HepG2 (cell line): Measurements from ENCODE around the gene ODC1. TPM values are rescaled to one million over a fixed set of nuclear protein-coding genes. Genes with fewer than 3 reads are reported as not detected.

Experiments used
- ATRX ChIP-seq: sonication (generic); formaldehyde crosslinking; IDR thresholded peaks from 2 replicates; pipeline ENCODE4 v1.4.0; 2020; ENCODE audit warnings: missing genetic modification reagents, borderline replicate concordance
- CCAR2 ChIP-seq: fragments of 200-400 bp; formaldehyde crosslinking; optimal IDR thresholded peaks from 2 replicates; pipeline ENCODE3; 2018; ENCODE audit warnings: low read depth, mild to moderate bottlenecking, low read length, moderate library complexity
- FLYWCH1 ChIP-seq: sonication (generic); formaldehyde crosslinking; IDR thresholded peaks from 2 replicates; pipeline ENCODE4 v1.8.1; 2023; ENCODE audit warnings: mild to moderate bottlenecking, missing genetic modification reagents
- HOXA3 ChIP-seq: sonication (generic); formaldehyde crosslinking; IDR thresholded peaks from 2 replicates; pipeline ENCODE4 v1.5.0; 2020; ENCODE audit warnings: missing genetic modification reagents
- IKZF5 ChIP-seq: IDR thresholded peaks from 2 replicates; pipeline ENCODE4 v1.6.1; 2018; ENCODE audit warnings: missing genetic modification reagents, mild to moderate bottlenecking, missing compliant biosample characterization
- MIER2 ChIP-seq: IDR thresholded peaks from 2 replicates; pipeline ENCODE4 v1.6.1; 2016; ENCODE audit warnings: missing biosample characterization, missing genetic modification reagents
- NCOA2 ChIP-seq: sonication (generic); formaldehyde crosslinking; IDR thresholded peaks from 2 replicates; pipeline ENCODE4 v1.8.0; 2022; ENCODE audit warnings: inconsistent platforms
- NFE2L2 ChIP-seq: fragments of 150-350 bp; IDR thresholded peaks from 2 replicates; pipeline ENCODE4 v1.6.1; 2014; ENCODE audit warnings: low read length
- NR2F2 ChIP-seq: IDR thresholded peaks from 2 replicates; pipeline ENCODE4 v1.6.1; 2012; ENCODE audit warnings: low read depth, inconsistent platforms, borderline replicate concordance
- PRDM15 ChIP-seq: sonication (generic); formaldehyde crosslinking; IDR thresholded peaks from 2 replicates; pipeline ENCODE4 v1.4.0; 2020; ENCODE audit warnings: missing genetic modification reagents
- ZNF12 ChIP-seq: sonication (generic); formaldehyde crosslinking; IDR thresholded peaks from 2 replicates; pipeline ENCODE4 v1.5.0; 2020; ENCODE audit warnings: missing genetic modification reagents
- ZNF775 ChIP-seq: sonication (generic); formaldehyde crosslinking; IDR thresholded peaks from 2 replicates; pipeline ENCODE4 v1.4.0; 2020; ENCODE audit warnings: missing genetic modification reagents, mild to moderate bottlenecking, moderate library complexity, borderline replicate concordance
- polyA plus RNA-seq, 8 experiments: library from polyadenylated mRNA; depleted of rRNA in 3 of 8; stranded (reverse) in 7 of 8; unstranded in 1 of 8; fragments of >200 nt; fragmentation: Illumina TruSeq in 4 of 8; extraction: Trizol in 4 of 8; gene quantifications; 2 replicates each; pipeline versions ENCODE4 v1.2.1 to v1.2.3, GENCODE V29; 2011 to 2016; ENCODE audit warnings: low read depth in 4 of 8, missing spikeins in 1 of 8, mixed read lengths in 1 of 8; ENCODE audit not compliant: insufficient read depth in 1 of 8
- total RNA-seq, 5 experiments: library from RNA; depleted of rRNA; stranded (reverse); fragments of >200 nt; fragmentation: Illumina TruSeq; extraction: Trizol; gene quantifications; 2 replicates each; pipeline ENCODE4 v1.2.3, GENCODE V29; 2016; ENCODE audit warnings: low read depth in 1 of 5
- TF ChIP-seq, protein P1 (sequence below), 2 experiments: sonication (generic) in 1 of 2; formaldehyde crosslinking in 1 of 2; IDR thresholded peaks; 2 replicates each; pipeline versions ENCODE4 v1.6.1 to v1.9.0; 2014 to 2022; ENCODE audit warnings: antibody characterized with exemption in 1 of 2, borderline replicate concordance in 1 of 2, inconsistent platforms in 1 of 2, low read depth in 1 of 2, missing genetic modification reagents in 1 of 2
- TF ChIP-seq, protein P2 (sequence below): sonication (generic); formaldehyde crosslinking; conservative IDR thresholded peaks from 2 replicates; pipeline ENCODE4 v1.8.0; 2022; ENCODE audit warnings: mild to moderate bottlenecking, moderate library complexity, missing genetic modification reagents

Gene ODC1
- total and polyA plus RNA-seq, 2 of the 13 experiments (the other 11 are each of a cell fraction or from before 2014, with no cell fraction given) = 142 to 371 TPM

- no peak for TF ChIP-seq CCAR2
- TF ChIP-seq, protein P1, sequence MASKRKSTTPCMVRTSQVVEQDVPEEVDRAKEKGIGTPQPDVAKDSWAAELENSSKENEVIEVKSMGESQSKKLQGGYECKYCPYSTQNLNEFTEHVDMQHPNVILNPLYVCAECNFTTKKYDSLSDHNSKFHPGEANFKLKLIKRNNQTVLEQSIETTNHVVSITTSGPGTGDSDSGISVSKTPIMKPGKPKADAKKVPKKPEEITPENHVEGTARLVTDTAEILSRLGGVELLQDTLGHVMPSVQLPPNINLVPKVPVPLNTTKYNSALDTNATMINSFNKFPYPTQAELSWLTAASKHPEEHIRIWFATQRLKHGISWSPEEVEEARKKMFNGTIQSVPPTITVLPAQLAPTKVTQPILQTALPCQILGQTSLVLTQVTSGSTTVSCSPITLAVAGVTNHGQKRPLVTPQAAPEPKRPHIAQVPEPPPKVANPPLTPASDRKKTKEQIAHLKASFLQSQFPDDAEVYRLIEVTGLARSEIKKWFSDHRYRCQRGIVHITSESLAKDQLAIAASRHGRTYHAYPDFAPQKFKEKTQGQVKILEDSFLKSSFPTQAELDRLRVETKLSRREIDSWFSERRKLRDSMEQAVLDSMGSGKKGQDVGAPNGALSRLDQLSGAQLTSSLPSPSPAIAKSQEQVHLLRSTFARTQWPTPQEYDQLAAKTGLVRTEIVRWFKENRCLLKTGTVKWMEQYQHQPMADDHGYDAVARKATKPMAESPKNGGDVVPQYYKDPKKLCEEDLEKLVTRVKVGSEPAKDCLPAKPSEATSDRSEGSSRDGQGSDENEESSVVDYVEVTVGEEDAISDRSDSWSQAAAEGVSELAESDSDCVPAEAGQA (IDR thresholded peaks at IDR 0.05; ENCODE audit: low read depth) = no peak
- TF ChIP-seq, protein P1 (CRISPR knock-in tag; IDR thresholded peaks at IDR 0.05; ENCODE audit: borderline replicate concordance) = no peak
- TF ChIP-seq IKZF5 (CRISPR knock-in tag) = peak; percentile 55; the same call in 1 of the 2 replicates
- peak; percentile 28; the same call in 1 of the 2 replicates for TF ChIP-seq MIER2 (CRISPR knock-in tag)
- TF ChIP-seq NCOA2 (CRISPR knock-in tag) = peak; percentile 65
- TF ChIP-seq, protein P2, sequence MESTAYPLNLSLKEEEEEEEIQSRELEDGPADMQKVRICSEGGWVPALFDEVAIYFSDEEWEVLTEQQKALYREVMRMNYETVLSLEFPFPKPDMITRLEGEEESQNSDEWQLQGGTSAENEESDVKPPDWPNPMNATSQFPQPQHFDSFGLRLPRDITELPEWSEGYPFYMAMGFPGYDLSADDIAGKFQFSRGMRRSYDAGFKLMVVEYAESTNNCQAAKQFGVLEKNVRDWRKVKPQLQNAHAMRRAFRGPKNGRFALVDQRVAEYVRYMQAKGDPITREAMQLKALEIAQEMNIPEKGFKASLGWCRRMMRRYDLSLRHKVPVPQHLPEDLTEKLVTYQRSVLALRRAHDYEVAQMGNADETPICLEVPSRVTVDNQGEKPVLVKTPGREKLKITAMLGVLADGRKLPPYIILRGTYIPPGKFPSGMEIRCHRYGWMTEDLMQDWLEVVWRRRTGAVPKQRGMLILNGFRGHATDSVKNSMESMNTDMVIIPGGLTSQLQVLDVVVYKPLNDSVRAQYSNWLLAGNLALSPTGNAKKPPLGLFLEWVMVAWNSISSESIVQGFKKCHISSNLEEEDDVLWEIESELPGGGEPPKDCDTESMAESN (CRISPR knock-in tag) = peak; percentile 32; the same call in 1 of the 2 replicates
- TF ChIP-seq NR2F2 = no peak
- no peak for TF ChIP-seq FLYWCH1 (CRISPR knock-in tag)
- no peak for TF ChIP-seq ZNF12 (CRISPR knock-in tag)
- TF ChIP-seq HOXA3 (CRISPR knock-in tag) = peak; percentile 82
- 0 out of 2 replicates have a peak, but pooled peaks have one; percentile 41 for TF ChIP-seq PRDM15 (CRISPR knock-in tag)
- TF ChIP-seq NFE2L2 = no peak
- peak; percentile 19; the same call in 1 of the 2 replicates for TF ChIP-seq ZNF775 (CRISPR knock-in tag)
- TF ChIP-seq ATRX = no peak
Measured at GRCh38 chr2:10400978-10401951, 46.9 kb downstream of the ODC1 start (continued).
